ENCODE data around the gene WFDC1. TPM values are rescaled to one million over a fixed set of nuclear protein-coding genes. Genes with fewer than 3 reads are reported as not detected.
A peak's percentile ranks its signal among the peaks of the same experiment; 100 is the strongest.

Gene WFDC1
- total RNA-seq, 3 donors from 2014 or later = 0.16 to 3.3 (median 1.3) TPM

GRCh38 chr16:84307209-84307954, 12.7 kb downstream of the WFDC1 start:
- H3K27me3 ChIP-seq = no peaks in the 10 kb centered on the region
- no peak overlapping the region for H3K27ac ChIP-seq
- TF ChIP-seq, protein P1, sequence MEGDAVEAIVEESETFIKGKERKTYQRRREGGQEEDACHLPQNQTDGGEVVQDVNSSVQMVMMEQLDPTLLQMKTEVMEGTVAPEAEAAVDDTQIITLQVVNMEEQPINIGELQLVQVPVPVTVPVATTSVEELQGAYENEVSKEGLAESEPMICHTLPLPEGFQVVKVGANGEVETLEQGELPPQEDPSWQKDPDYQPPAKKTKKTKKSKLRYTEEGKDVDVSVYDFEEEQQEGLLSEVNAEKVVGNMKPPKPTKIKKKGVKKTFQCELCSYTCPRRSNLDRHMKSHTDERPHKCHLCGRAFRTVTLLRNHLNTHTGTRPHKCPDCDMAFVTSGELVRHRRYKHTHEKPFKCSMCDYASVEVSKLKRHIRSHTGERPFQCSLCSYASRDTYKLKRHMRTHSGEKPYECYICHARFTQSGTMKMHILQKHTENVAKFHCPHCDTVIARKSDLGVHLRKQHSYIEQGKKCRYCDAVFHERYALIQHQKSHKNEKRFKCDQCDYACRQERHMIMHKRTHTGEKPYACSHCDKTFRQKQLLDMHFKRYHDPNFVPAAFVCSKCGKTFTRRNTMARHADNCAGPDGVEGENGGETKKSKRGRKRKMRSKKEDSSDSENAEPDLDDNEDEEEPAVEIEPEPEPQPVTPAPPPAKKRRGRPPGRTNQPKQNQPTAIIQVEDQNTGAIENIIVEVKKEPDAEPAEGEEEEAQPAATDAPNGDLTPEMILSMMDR (IDR thresholded peaks at IDR 0.05) = no peak
- no peak for TF ChIP-seq POLR2AphosphoS5 (IDR thresholded peaks at IDR 0.05)
- no peak for DNase-seq (ENCODE audit: low spot score in 2 of 2)
- H3K4me3 ChIP-seq = no peak overlapping the region
- intact Hi-C loops (cut with DNase I; ENCODE audit: low total_unique reads) = no loop called here
- H3K36me3 ChIP-seq = no peaks in the 10 kb centered on the region
- H3K4me1 ChIP-seq = no peaks in the 10 kb centered on the region
- no peaks in the 10 kb centered on the region for H3K9me3 ChIP-seq

- H3K4me1 ChIP-seq = no peaks in the 10 kb centered on the region
- H3K27ac ChIP-seq = no peak overlapping the region
- intact Hi-C loops (cut with DNase I; ENCODE audit: low total_unique reads) = no loop called here
- TF ChIP-seq POLR2AphosphoS5 (IDR thresholded peaks at IDR 0.05) (no peak), POLR2A (IDR thresholded peaks at IDR 0.05) (no peak)
- TF ChIP-seq, protein P1 (IDR thresholded peaks at IDR 0.05) = peak in 1 of 3 donors; percentile 34
- H3K36me3 ChIP-seq = no peaks in the 10 kb centered on the region
- no peaks in the 10 kb centered on the region for H3K27me3 ChIP-seq
- no peak overlapping the region for H3K4me3 ChIP-seq
- no peak for DNase-seq (ENCODE audit: low spot score in 2 of 2)
- H3K9me3 ChIP-seq = no peaks in the 10 kb centered on the region
Observed at GRCh38 chr16:84308120-84308519, 13.4 kb downstream of the WFDC1 start.

DNA sequence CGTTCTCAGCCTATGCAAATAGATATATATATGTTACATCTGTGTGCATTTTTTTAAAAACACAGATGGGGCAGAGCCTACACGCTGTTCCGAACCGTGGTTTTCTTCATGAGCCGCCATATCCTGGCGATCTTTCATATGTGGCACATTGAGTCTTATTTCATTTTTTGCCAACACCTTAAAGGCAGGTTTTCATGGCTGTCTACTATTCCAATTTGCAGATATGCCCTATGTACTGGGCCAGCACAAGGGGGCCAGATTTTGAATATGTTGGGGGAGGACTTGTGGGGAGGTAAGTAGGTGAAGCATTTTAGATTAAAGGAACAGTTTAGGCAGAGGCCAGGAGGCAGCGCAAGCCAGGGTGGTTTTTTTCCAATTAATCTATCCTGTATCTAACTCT, 16.0 kb downstream of the WFDC1 start:
- Histone ChIP-seq H3K9me3 (no peaks in the 10 kb centered on the region), H3K27me3 (no peaks in the 10 kb centered on the region), H3K4me3 (no peak overlapping the region), H3K4me1 (no peaks in the 10 kb centered on the region), H3K36me3 (no peaks in the 10 kb centered on the region), H3K27ac (no peak overlapping the region)
- TF ChIP-seq, protein P1 (IDR thresholded peaks at IDR 0.05) = no peak
- TF ChIP-seq POLR2A (IDR thresholded peaks at IDR 0.05) (no peak), POLR2AphosphoS5 (IDR thresholded peaks at IDR 0.05) (no peak)
- intact Hi-C loops (cut with DNase I; ENCODE audit: low total_unique reads) = no loop called here
- DNase-seq (ENCODE audit: low spot score in 2 of 2) = no peak

GRCh38 chr16:84312783-84313382, 18.2 kb downstream of the WFDC1 start:
- H3K27ac ChIP-seq = no peak overlapping the region
- no peaks in the 10 kb centered on the region for H3K27me3 ChIP-seq
- H3K9me3 ChIP-seq = peaks cover 0 to 4% of the 10 kb centered on the region in 2 donors
- no peaks in the 10 kb centered on the region for H3K4me1 ChIP-seq
- no peaks in the 10 kb centered on the region for H3K36me3 ChIP-seq
- H3K4me3 ChIP-seq = peak overlapping the region in 2 of 3 donors; percentile 23 to 46
- no peak for DNase-seq (ENCODE audit: low spot score in 2 of 2)
- intact Hi-C loops (cut with DNase I; ENCODE audit: low total_unique reads) = no loop called here
- TF ChIP-seq, protein P1 (IDR thresholded peaks at IDR 0.05) = no peak
- TF ChIP-seq POLR2AphosphoS5 (IDR thresholded peaks at IDR 0.05) = no peak

- intact Hi-C loops (cut with DNase I; ENCODE audit: low total_unique reads) = no loop called here
- no peaks in the 10 kb centered on the region for H3K36me3 ChIP-seq
- no peak for DNase-seq (ENCODE audit: low spot score in 2 of 2)
Observed at GRCh38 chr16:84313921-84314320, 19.2 kb downstream of the WFDC1 start.

More at GRCh38 chr16:84313921-84314320, 19.2 kb downstream of the WFDC1 start:
- Histone ChIP-seq H3K4me1 (no peaks in the 10 kb centered on the region), H3K4me3 (no peak overlapping the region), H3K9me3 (peaks cover 0 to 7% of the 10 kb centered on the region in 2 donors), H3K27me3 (no peaks in the 10 kb centered on the region), H3K27ac (no peak overlapping the region)
- TF ChIP-seq POLR2AphosphoS5 (IDR thresholded peaks at IDR 0.05) (no peak), POLR2A (IDR thresholded peaks at IDR 0.05) (no peak)
- TF ChIP-seq, protein P1 (IDR thresholded peaks at IDR 0.05) = no peak
